Measurements from ENCODE around the gene POTEH. TPM values are rescaled to one million over a fixed set of nuclear protein-coding genes. Genes with fewer than 3 reads are reported as not detected.
"Not testable (repeated sequence)": the region's sequence is repeated elsewhere in the genome, so short reads cannot be mapped to it uniquely, and the experiment has no call there.

The POTEH gene
- total RNA-seq, 1 donor from 2014 or later: 0.20 TPM

- DNase-seq (ENCODE audit: low read depth in 2 of 2): not testable (repeated sequence)
These were observed 44.6 kb downstream of the POTEH start for GRCh38 chr22:15734411-15734810.

- not testable (repeated sequence) for DNase-seq (ENCODE audit: low read depth in 2 of 2)
These were observed 48.5 kb downstream of the POTEH start for GRCh38 chr22:15738157-15738908.

GRCh38 chr22:15738909-15739391, 49.1 kb downstream of the POTEH start:
- not testable (repeated sequence) for DNase-seq (ENCODE audit: low read depth in 2 of 2)

GRCh38 chr22:15747636-15748323, 58.0 kb downstream of the POTEH start:
- not testable (repeated sequence) for DNase-seq (ENCODE audit: low read depth in 2 of 2)

GRCh38 chr22:15749181-15749970, 59.5 kb downstream of the POTEH start:
- DNase-seq (ENCODE audit: low read depth in 2 of 2): not testable (repeated sequence)

GRCh38 chr22:15759443-15760097, 69.7 kb downstream of the POTEH start:
- not testable (repeated sequence) for DNase-seq (ENCODE audit: low read depth in 2 of 2)

- DNase-seq (ENCODE audit: low read depth in 2 of 2): not testable (repeated sequence)
These were observed 70.7 kb downstream of the POTEH start for GRCh38 chr22:15760388-15761150.

GRCh38 chr22:15761151-15761777, 71.4 kb downstream of the POTEH start:
- not testable (repeated sequence) for DNase-seq (ENCODE audit: low read depth in 2 of 2)

GRCh38 chr22:15763559-15763958, 73.7 kb downstream of the POTEH start:
- not testable (repeated sequence) for DNase-seq (ENCODE audit: low read depth in 2 of 2)

Other genes starting within 250 kb of the POTEH start
- gene OR11H1, start 161.8 kb upstream of the POTEH start, total RNA-seq: not detected in 2 replicates